Left lung (tissue), 10 donors: ENCODE results near the gene MSANTD1. TPM values are rescaled to one million over a fixed set of nuclear protein-coding genes. Genes with fewer than 3 reads are reported as not detected.

Experiments used
- ATAC-seq: fragments of 200-7000 bp; cut with Tn5 transposase; one replicate; pipeline ENCODE4 v1.9.1; 2020; ENCODE audit warnings: moderate library complexity
- DNase-seq, 4 donors: peaks; one replicate each; pipeline ENCODE4 v3.0.0-alpha.2; 2013 to 2020
- H3K27ac ChIP-seq, 2 donors: fragments of 200-600 bp; sonication (generic) in 1 of 2; one replicate each; pipeline versions ENCODE4 v1.5.0 to v1.8.0; 2020 to 2021
- H3K27me3 ChIP-seq, 2 donors: fragments of 200-600 bp; sonication (generic) in 1 of 2; one replicate each; pipeline versions ENCODE4 v1.5.0 to v1.8.0; 2020 to 2021
- H3K36me3 ChIP-seq, 2 donors: fragments of 200-600 bp; sonication (generic) in 1 of 2; one replicate each; pipeline versions ENCODE4 v1.5.0 to v1.8.0; 2020 to 2021
- H3K4me1 ChIP-seq, 2 donors: fragments of 200-600 bp; one replicate each; pipeline ENCODE4 v1.8.0; 2021
- H3K4me3 ChIP-seq, 2 donors: fragments of 200-600 bp; sonication (generic) in 1 of 2; one replicate each; pipeline versions ENCODE4 v1.5.0 to v1.8.0; 2020 to 2021; ENCODE audit warnings: mild to moderate bottlenecking in 1 of 2
- H3K9me3 ChIP-seq, 2 donors: fragments of 200-600 bp; sonication (generic) in 1 of 2; one replicate each; pipeline versions ENCODE4 v1.5.0 to v1.8.0; 2020 to 2021
- intact Hi-C, 2 donors: fragments of 100-400 bp; cut with DNase I; formaldehyde crosslinking; loops; one replicate each; pipeline versions ENCODE4 v1.11.2 to v1.14.2; 2022
- polyA plus RNA-seq, 6 donors: library from polyadenylated mRNA; unstranded; fragments of 120-200 nt; gene quantifications; one replicate each; pipeline ENCODE4 v1.2.1, GENCODE V29; 2013; ENCODE audit not compliant: insufficient read length in 6 of 6
- total RNA-seq, 2 donors: library from RNA; stranded (reverse); fragmentation: NEBNext Ultra II Directional; extraction: Animal tissue kit (Norgen Biotek cat#: 25700); gene quantifications; one replicate each; pipeline ENCODE4 v1.2.1, GENCODE V29; 2021
- TF ChIP-seq, protein P1 (sequence below), 2 donors: fragments of 200-600 bp; sonication (generic) in 1 of 2; IDR thresholded peaks; one replicate each; pipeline versions ENCODE4 v1.5.0 to v1.8.0; 2021; ENCODE audit warnings: antibody characterized with exemption in 2 of 2
- donor health status: DM: no; HTN: yes; CAD: no.
- donor health status: DM: no; HTN: no; CAD: no.

Gene MSANTD1
- total and polyA plus RNA-seq, 8 donors = 0.54 to 1.4 (median 1.0) TPM

DNA sequence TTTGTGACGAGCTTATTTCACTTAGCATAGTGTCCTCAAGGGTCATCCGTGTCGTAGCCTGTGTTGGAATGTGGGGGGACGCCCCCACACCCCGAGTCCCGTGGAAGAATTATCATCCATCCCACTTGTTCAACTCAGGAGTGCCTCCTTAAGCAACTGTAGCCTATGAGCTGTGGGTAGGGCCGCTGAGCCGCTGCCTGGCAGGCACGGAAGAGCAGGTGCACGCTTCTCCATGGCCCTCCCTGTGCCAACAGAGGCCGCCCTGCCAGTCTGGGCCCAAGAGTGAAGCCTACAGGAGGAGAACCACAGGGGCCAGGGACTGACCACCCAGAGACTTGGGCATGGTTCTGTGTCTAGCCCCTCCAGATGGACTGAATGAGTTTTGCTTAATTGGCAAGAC lies 41.5 kb downstream of the MSANTD1 start:
- peaks cover 10 to 41% of the 10 kb centered on the region in 2 donors for H3K4me1 ChIP-seq
- TF ChIP-seq, protein P1, sequence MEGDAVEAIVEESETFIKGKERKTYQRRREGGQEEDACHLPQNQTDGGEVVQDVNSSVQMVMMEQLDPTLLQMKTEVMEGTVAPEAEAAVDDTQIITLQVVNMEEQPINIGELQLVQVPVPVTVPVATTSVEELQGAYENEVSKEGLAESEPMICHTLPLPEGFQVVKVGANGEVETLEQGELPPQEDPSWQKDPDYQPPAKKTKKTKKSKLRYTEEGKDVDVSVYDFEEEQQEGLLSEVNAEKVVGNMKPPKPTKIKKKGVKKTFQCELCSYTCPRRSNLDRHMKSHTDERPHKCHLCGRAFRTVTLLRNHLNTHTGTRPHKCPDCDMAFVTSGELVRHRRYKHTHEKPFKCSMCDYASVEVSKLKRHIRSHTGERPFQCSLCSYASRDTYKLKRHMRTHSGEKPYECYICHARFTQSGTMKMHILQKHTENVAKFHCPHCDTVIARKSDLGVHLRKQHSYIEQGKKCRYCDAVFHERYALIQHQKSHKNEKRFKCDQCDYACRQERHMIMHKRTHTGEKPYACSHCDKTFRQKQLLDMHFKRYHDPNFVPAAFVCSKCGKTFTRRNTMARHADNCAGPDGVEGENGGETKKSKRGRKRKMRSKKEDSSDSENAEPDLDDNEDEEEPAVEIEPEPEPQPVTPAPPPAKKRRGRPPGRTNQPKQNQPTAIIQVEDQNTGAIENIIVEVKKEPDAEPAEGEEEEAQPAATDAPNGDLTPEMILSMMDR (IDR thresholded peaks at IDR 0.05) = no peak
- DNase-seq (peak in 1 of 4 donors; percentile 22), ATAC-seq (no peak)
- no peak overlapping the region for H3K4me3 ChIP-seq
- peaks cover 0 to 38% of the 10 kb centered on the region in 2 donors for H3K27me3 ChIP-seq
- H3K27ac ChIP-seq = no peak overlapping the region
- H3K9me3 ChIP-seq = no peaks in the 10 kb centered on the region
- H3K36me3 ChIP-seq = no peaks in the 10 kb centered on the region
- intact Hi-C loops = no loop called here

DNA sequence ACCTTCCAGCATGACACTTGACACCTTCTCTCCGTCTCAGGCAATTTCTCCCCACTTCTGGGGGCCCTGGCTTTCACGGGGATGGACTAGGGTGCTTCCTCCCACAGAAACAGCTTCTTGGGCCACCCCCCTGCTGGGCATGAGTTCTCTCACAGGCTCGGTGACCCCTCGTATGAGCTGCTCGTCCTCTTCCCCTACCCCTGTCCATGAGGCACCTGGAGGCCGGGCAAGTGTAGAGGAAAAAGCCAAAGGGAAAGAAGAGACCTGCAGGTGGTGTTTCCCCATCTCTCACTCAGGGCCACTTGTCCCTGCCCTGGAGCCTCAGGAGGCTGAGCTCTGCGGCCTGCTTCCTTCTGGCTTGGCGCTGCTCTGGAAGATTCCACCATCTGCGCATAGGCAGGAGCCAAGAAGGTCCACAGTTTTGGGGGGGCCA lies 41.9 kb downstream of the MSANTD1 start:
- TF ChIP-seq, protein P1 (IDR thresholded peaks at IDR 0.05) = no peak
- Histone ChIP-seq H3K4me3 (peak overlapping the region in 1 of 2 donors; percentile 85), H3K36me3 (no peaks in the 10 kb centered on the region), H3K27me3 (peaks cover 0 to 34% of the 10 kb centered on the region in 2 donors), H3K4me1 (peaks cover 10 to 37% of the 10 kb centered on the region in 2 donors), H3K27ac (peak overlapping the region in 1 of 2 donors; percentile 90), H3K9me3 (no peaks in the 10 kb centered on the region)
- intact Hi-C loops = no loop called here
- no peak for ATAC-seq
- no peak for DNase-seq

DNA sequence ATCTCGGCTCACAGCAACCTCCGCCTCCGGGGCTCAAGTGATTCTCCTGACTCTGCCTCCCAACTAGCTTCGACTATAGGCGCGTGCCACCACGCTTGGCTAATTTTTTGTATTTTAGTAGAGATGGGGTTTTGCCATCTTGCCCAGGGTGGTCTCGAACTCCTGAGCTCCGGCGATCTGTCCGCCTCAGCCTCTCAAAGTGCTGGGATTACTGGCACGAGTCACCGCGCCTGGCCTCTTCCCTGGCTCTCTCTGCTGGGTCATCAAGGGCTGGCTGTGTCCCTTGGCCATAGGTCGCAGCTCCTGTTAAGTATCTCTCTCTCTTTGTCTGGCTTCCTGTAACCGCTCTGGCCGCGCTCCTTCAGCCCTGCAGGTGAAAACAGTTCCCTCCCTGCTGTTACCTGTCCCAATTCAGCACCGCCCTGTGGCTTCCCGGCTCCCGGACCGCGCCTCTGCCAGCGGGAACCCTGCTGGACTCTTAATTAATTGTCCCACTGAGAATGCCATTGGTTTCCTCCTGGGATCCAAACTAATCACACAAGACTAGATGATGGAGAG lies 42.5 kb downstream of the MSANTD1 start:
- H3K36me3 ChIP-seq = no peaks in the 10 kb centered on the region
- H3K27ac ChIP-seq = peak overlapping the region; percentile 86 to 90
- peaks cover 0 to 28% of the 10 kb centered on the region in 2 donors for H3K27me3 ChIP-seq
- intact Hi-C loops = no loop called here
- TF ChIP-seq, protein P1 (IDR thresholded peaks at IDR 0.05) = no peak
- H3K9me3 ChIP-seq = no peaks in the 10 kb centered on the region
- H3K4me1 ChIP-seq = peaks cover 10 to 31% of the 10 kb centered on the region in 2 donors
- DNase-seq (peak in 2 of 4 donors; percentile 60 to 83), ATAC-seq (peak; percentile 36)
- H3K4me3 ChIP-seq = peak overlapping the region; percentile 76 to 85

DNA sequence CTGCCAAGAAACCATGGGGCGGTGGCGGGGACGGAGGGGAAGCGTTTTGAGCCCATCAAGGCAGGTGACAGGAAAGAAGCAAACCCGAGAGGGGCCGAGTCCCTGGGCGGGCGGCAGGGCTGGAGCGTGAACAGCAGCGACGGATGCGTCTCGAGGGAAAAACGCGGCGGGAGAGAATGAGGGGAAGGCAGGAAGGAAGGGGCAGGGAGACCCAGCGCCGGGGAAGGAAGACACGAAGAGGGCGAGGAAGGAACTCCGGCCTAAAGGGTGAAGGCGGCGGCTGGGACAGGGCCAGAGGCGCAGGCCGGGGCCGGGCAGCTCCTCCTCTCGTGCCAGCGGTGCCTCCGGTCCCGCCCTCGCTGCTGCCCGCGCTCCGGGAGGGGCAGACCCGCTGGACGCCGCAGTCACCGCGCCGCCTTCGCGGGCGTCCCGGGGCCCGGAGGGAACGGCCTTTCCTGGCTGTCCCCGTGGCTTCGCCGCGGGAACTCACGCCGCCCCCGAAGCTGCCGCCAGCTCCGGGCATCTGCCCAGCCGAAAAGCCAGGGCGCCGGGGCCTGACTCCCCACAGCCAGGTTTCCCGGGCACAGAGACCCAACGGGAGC lies 43.1 kb downstream of the MSANTD1 start:
- peak in 3 of 4 donors; percentile 51 to 92 (median 76) for DNase-seq
- intact Hi-C loops = no loop called here
- TF ChIP-seq, protein P1 (IDR thresholded peaks at IDR 0.05) = no peak
- Histone ChIP-seq H3K4me1 (peaks cover 10 to 28% of the 10 kb centered on the region in 2 donors), H3K9me3 (no peaks in the 10 kb centered on the region), H3K36me3 (no peaks in the 10 kb centered on the region), H3K4me3 (peak overlapping the region; percentile 76 to 85), H3K27me3 (peaks cover 0 to 23% of the 10 kb centered on the region in 2 donors), H3K27ac (peak overlapping the region; percentile 86 to 90)
- peak; percentile 85 for ATAC-seq

DNA sequence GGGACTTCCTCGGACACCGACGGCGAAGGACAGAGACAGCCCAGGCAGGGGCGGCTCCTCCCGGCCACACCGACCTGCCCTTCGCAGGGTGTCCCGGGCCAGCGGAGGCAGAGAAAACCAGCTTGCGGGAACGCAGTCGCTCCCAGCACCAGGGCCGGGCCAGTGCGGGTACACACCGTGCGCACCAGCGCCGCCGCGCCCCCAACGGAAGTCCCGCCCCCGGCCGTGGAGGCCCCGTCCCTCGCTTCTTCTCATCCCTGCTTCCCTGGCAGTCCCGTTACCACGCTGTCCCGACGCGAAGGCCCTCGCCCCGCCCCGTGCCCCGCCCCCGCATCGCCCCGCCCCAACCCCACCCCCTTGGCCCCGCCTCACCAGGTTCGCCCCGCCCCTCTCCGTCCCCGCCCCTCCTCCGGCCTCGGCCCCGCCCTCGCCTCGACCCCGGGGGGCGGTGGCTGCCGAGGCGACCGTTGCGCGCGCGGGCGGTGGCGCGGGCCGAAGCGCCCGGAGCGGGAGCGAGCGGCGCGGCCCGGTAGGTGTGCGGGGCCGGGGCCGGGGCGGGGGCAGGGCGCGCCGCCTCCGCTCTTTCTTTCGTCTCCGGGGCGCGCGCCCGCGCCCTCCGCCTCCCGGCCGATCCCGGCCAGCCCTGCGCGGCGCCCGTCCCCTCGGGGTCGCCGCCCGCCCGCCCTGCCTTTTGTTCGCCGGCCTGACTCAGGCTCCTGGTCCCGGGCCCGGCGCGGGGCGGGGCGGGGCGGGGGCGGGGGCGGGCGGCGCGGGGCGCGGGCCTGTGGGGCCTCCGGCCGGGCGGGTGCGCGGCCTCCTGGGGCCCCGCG lies 43.8 kb downstream of the MSANTD1 start, which contains the start of gene RGS12:
Gene RGS12 (plus strand): TSS at position 451 of the 830 bp plus-strand sequence. CDS start 23,150 bp downstream, outside the sequence.
- Histone ChIP-seq H3K4me1 (peaks cover 10 to 28% of the 10 kb centered on the region in 2 donors), H3K27ac (peak within 1 kb of the TSS; percentile 86 to 90), H3K4me3 (peak within 1 kb of the TSS; percentile 76 to 85), H3K27me3 (peaks cover 0 to 23% of the 10 kb centered on the region in 2 donors), H3K36me3 (no peaks in the 10 kb centered on the region), H3K9me3 (no peaks in the 10 kb centered on the region)
- DNase-seq (peak; percentile 91 to 98 (median 97)), ATAC-seq (peak; percentile 94)
- TF ChIP-seq, protein P1 (IDR thresholded peaks at IDR 0.05) = no peak
- intact Hi-C loops = no loop called here
